Chondrocyte (in vitro differentiated cells): Measurements from ENCODE around the gene GJB2. TPM values are rescaled to one million over a fixed set of nuclear protein-coding genes. Genes with fewer than 3 reads are reported as not detected.

Experiments
- DNase-seq: peaks from one replicate; pipeline ENCODE4 v3.0.0; 2021; ENCODE audit warnings: mixed read lengths, low spot score
- H3K27ac Mint-ChIP-seq: one replicate; pipeline ENCODE4 v1.8.0; 2021; ENCODE audit warnings: mild to moderate bottlenecking, moderate library complexity, mixed read lengths; ENCODE audit not compliant: unreplicated experiment
- H3K27me3 Mint-ChIP-seq: 2 replicates; pipeline ENCODE4 v1.8.0; 2021; ENCODE audit warnings: low read depth, mixed read lengths
- H3K36me3 Mint-ChIP-seq: 2 replicates; pipeline ENCODE4 v1.8.0; 2021; ENCODE audit warnings: low read depth, mixed read lengths
- H3K4me1 Mint-ChIP-seq: 2 replicates; pipeline ENCODE4 v1.8.0; 2021; ENCODE audit warnings: low read depth, mild to moderate bottlenecking, mixed read lengths
- H3K4me3 Mint-ChIP-seq: one replicate; pipeline ENCODE4 v1.8.0; 2021; ENCODE audit warnings: mild to moderate bottlenecking, moderate library complexity, mixed read lengths; ENCODE audit not compliant: unreplicated experiment
- H3K9me3 Mint-ChIP-seq: 2 replicates; pipeline ENCODE4 v1.8.0; 2021; ENCODE audit warnings: low read depth, mixed read lengths
- CTCF ChIP-seq: fragments of 200-600 bp; sonication (generic); IDR thresholded peaks from 2 replicates; pipeline ENCODE4 v1.5.0; 2021; ENCODE audit warnings: antibody characterized with exemption, mild to moderate bottlenecking, moderate library complexity
- total RNA-seq: library from RNA; stranded (reverse); gene quantifications from 3 replicates; pipeline ENCODE4 v1.2.1, GENCODE V29; 2021

Gene GJB2
- total RNA-seq, 1 donor from 2014 or later, result not detected

- no peak for TF ChIP-seq CTCF
- Mint-ChIP-seq H3K4me1 (peaks cover 21% of the 10 kb centered on the region), H3K27ac (no peak overlapping the region), H3K9me3 (no peaks in the 10 kb centered on the region), H3K36me3 (no peaks in the 10 kb centered on the region), H3K4me3 (no peak overlapping the region), H3K27me3 (peaks cover 19% of the 10 kb centered on the region)
- no peak for DNase-seq
Observed at GRCh38 chr13:20140487-20140886, 52.3 kb downstream of the GJB2 start.

GRCh38 chr13:20137875-20138274, 54.9 kb downstream of the GJB2 start:
- Mint-ChIP-seq H3K4me1 (peaks cover 21% of the 10 kb centered on the region), H3K9me3 (no peaks in the 10 kb centered on the region), H3K36me3 (no peaks in the 10 kb centered on the region), H3K4me3 (no peak overlapping the region), H3K27ac (no peak overlapping the region), H3K27me3 (peaks cover 22% of the 10 kb centered on the region)
- no peak for DNase-seq
- no peak for TF ChIP-seq CTCF

Other genes with a start within 250 kb of the GJB2 start
- 87.5 to 89.8 TPM (median 87.6 TPM) in 3 replicates for gene ZMYM2, start 234.2 kb downstream of the GJB2 start, total RNA-seq
- gene GJA3, start 31.9 kb downstream of the GJB2 start, total RNA-seq, result 0.17 to 0.37 TPM (median 0.33 TPM) in 3 replicates
- not detected in 3 replicates for gene GJB6, start 39.4 kb upstream of the GJB2 start, total RNA-seq